HG03521 (cell line): ENCODE data around the gene OGFOD3.

Source experiments
- ATAC-seq: cut with Tn5 transposase; IDR thresholded peaks from one replicate; pipeline ENCODE4 v1.9.1; 2021; ENCODE audit warnings: mild to moderate bottlenecking, moderate library complexity; ENCODE audit not compliant: unreplicated experiment

The OGFOD3 gene

DNA sequence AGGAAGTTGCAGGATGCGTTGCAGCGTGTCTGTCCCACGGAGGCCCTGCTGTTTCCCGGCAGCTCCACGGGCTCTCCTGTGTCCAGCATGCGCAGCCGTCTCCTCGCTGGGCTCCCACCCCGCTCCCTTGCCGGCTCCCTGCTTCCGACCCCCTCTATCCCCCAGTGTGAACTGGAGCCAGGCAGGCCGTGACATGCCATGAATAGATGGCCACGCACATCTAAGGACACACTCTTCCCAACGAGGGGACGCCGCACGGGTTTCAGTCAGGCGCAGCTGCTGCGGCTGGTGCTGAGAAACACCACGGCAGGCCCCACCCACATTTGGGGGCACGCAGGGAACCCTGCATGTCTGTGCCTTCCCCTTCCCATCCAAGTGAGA is 9.5 kb downstream of the OGFOD3 start:
- no peak for ATAC-seq

DNA sequence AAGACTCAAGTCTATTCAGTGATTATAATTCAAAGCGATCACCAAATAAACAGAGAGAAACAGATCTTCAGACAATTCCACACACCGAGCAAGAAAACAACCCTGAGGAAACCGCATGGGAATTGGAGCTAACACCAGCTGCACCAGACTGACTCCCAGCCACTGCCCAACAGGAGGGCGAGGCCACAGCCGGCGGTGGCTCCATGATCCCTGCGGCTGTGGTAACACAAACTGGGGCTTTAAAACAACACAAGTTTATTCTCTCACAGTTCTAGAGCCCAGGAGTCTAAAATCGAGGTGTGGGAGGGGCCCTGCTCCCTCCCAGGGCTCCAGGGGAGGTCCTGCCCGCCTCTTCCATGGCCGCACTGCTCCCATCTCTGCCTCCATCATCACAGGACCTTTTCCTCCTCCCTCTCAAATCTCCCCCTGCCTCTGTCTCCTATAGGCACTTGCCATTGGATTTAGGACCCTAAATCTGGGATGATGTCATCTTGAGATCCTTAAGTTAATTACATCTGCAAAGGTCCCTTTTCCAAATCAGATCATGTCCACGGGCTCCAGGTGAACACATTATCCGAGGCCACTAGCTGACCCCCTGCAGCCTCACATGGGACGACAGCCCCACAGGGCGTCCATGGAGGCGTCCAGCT is 10.0 kb downstream of the OGFOD3 start:
- no peak for ATAC-seq

DNA sequence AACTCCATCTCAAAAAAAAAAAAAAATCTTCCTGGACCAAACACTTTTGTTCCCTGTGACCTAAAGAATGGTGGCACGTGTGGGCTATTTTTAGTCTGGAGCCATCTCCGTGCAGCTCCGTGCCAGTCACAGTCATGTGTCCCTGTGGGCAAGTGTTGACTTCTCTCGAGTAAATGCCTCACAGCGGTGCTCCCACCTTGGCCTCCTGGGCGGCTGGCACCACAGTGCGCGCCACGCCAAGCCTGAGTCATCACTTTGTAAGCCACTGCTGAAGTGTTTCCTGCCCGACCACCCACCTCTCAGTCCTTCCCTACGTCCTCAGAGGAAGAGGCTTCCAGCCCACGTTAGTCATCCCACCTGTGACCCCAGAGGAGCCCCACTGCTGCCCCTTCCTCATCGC is 11.1 kb downstream of the OGFOD3 start:
- no peak for ATAC-seq

DNA sequence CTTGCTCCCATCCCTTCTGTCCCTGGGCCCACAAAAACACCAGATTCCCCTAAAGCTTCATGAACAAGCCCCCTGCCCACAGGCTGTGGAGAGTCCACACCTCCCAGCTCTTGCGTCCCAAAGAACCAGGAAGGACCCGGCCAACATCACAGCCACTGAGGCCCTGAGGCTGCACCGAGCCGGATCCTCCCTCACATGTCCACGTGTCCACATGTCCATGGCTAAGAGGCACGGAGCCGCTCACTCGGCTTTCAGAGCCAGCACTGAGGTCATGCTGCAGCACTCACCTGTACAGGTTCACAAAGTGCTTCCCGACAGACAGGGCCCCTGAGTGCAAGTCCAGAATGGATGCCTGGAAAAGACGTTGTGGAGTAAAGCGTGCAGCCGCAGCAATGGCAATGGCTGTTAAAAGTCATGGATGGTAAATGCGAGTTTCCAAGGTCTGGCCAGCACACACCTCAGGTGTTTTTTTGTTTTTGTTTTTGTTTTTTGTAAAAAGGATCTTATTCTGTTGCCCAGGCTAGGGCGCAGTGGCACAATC is 12.2 kb downstream of the OGFOD3 start:
- ATAC-seq, result no peak

DNA sequence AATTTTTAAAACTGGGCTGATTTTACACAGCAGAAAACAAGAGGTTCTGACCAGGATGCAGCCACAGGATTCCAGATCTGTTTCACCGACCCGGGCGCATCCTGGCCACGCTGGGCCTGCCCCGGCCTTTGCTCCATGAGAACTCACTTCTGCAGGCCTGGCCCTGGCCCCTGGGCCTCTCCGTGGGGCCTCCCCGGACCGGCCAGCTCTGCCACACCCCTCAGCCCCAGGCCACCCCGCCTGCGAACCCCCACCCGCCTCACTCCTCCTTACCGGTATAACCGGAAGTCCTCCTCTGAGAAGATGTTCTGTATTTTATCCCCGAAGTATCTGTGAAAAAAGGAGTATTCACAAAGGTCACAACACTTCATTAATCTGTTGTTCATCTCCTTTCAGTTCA is 13.3 kb downstream of the OGFOD3 start:
- ATAC-seq, result no peak

DNA sequence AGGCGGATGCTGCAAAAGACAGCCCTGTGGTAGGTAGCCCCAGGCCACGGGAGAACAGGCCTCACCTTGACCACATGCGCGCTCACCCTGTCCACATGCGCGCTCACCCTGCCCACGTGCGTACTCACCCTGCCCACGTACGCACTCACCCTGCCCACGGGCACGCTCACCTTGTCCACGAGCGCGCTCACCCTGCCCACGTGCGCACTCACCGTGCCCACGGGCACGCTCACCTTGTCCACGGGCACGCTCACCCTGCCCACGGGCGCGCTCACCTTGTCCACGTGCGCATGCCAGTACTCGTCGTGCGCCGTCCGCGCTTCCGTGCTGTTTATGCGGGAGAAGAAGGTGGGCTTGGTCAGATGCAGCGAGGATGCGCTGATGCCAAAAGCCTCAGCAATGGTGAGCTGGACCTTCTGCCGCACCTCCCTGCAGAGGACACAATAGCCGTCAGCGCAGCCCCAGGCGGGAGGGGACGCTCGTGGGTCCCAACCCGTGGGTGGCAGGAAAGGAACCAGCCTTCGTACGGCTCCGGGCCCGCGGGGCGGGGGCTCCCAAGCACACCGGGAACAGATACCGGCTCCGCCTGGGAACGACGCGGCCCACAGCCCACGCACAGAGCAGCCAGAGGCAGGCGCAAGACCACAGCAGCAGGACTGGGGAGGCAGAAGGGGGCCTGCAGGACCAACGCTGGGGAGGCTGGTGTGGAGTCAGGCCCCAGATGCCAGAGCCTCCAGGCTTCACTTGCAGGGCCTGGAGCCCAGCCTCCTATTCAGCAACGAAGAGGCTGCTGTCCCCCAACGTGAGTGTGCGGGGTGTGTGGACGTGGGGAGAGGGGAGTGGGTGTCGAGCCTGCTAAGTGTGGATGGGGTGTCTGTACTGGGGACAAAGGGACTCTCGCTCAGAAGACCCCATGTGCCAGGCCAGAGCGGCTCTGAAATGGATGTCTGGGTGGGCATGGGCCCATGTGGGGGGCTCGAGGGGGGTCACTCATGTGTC is 14.4 kb downstream of the OGFOD3 start:
- no peak for ATAC-seq

DNA sequence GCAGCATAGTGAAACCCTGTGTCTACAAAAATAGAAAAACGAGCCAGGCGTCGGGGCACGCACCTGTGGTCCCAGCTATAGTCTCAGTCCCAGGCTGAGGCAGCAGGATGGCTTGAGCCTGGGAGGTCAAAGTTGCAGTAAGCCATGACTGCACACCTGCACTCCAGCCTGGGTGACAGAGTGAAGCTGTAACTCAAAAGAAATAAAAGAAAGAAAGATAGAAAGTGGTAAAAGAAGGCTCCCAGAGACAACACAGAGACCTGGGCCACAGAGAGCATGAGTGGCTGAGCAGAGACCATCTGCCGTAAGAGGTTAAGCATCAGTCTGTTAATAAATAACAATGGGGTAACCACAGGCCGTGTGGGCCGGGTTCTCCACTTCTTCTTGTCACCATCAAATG is 15.5 kb downstream of the OGFOD3 start:
- no peak for ATAC-seq

DNA sequence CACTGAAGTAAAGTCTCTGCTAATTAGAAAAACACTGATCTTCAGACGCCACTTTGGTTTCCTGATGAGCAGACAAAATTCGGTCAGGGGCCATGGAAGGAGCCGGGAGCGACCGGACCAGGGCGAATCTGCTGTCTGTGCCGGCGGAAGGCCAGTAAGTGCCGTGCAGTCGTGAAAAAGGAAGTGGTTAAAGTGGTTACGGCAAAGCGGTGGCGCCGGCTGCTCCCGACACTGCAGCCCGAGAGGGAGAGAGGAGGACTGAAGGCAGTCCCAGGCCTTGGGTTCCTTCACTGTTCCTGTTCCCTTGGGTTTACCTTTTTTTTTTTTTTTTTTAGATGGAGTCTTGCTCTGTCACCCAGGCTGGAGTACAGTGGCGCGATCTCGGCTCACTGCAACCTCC is 17.6 kb downstream of the OGFOD3 start:
- ATAC-seq, result no peak

DNA sequence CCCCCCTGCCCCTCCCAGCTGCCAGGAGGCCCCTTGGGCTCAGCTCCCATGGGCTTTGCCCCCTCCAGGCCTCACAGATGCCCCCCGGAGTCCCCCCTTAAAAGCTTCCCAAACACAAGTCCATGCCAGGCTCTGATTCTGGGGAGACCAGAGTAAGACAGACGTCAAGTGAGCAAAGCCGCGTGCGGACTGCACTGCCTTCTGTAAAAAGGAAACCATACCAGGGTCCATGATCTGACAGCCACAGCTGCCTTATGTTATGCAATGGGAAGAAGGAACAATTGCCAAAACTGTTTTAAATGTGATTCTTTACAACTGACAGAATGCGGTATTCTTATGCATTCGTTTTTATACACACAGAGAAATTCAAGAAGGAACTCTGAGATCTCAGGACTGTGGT is 18.2 kb downstream of the OGFOD3 start:
- no peak for ATAC-seq

DNA sequence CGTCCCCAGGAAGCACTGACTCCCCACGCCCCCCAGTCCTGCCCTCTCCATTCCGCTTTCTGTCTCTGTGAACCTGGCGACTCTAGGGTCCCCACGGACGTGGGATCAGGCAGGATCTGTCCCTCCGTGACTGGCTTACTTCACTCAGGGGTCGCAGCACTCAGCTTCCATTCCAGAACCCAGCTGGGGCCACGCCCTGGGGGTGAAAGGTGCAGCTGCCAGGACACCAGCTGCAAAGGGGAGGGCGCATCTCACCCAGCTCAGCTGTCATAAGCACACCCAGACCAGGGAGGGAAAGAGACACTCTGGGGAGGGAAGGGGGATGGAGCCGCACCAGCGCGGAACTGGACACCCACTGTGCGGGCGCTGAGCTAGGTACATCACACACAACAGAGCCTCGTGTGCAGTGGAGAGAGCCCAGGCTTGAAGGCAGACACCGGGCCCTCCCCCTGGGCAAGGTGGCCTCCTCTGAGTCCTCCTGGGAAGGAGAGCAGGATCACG is 18.7 kb downstream of the OGFOD3 start:
- ATAC-seq, result no peak

DNA sequence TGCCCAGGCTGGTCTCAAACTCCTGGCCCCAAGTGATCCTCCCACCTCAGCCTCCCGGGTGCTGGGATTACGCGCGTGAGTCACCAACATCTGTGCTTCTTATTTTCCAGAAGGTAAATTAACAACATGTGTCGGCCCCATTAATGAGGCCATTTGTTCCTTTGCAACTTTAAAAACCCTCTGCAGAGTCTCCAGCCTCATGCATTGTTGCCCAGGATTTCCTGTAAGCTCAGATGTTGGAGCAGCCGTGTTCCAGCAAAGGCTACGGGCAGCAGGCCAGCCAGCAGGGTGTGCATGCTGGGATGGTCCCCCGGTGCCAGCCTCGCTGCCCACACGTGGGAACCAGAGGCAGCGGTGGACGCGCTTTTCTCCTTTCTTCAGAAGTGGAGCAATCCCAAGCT is 19.3 kb downstream of the OGFOD3 start:
- no peak for ATAC-seq

DNA sequence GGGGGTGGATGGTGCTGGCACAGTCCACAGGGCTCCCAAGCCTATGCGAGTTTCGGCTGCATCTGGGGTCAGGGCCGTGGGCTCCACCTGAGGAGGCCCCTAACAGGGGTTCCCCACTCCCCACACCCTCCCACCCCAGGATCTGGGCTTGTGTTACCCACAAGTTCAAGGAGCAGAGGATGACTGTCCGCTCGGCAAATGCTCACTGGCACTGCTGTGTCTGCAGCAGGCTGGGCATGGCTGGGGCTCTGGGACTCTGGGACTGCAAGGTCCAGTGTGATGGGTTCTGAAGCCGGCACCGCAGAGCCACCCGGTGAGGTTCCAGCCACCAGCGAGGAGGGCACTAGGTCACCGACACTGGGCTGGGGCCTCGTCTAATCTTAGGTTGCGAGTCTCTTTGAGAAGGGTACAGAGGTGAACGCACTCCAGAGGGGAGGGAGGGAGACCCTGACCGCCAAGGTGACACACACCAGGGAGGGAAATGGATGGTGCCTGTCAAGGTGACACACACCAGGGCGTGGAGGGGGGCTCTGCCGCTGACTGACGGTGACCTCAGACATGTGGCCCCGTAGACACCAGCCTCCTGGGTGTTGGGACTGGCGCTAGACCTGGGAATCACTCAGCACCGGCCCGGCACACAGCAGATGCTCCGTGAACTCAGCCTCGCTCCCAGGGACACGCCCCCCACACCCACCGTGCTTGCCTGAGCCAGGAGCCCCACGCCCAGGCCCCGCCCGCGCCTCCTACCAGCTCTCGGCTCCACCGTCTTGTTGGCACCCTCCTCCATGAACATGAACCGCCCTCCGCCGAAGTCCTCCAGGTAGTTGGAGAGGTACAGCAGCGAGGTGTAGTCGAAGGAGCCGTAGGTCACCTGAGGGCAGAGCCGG is 20.7 kb downstream of the OGFOD3 start:
- ATAC-seq, result no peak

DNA sequence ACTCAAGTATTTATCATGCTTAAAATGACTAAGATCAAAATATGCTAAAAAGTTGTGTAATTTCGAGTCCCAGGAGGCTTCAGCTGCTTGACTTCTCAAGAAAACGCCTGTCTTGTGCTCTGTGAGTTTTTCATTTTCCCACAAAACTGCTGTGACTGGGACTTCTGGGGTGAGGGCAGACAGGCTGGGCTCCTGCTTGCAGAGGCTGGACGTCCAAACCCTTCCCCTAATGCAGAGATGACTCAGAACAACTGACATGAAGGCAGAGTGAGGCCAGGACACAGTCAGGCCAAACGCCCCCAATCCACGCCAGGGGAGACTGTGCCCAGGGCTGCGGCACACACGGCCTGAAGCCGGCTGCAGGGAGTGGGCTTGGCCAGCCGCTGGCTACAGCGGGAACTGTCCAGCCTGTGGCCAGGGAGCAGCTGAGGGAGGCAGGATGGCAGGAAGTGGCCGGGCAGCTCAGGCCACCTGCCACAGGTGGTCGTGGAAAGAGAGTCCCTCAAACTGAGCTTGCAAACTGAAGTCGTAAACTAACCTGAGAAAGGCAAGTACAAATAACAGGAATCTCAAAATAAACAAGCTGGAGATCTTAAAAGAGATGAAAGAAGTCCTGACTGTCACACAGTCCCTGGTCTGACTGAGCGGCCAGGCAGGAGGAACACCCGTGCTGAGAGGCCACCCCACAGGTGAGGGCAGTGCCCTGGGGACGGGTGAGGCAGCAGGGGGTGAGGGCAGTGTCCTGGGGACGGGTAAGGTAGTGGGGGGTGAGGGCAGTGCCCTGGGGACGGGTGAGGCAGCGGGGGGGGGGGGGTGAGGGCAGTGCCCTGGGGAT is 21.6 kb downstream of the OGFOD3 start:
- ATAC-seq, result no peak

DNA sequence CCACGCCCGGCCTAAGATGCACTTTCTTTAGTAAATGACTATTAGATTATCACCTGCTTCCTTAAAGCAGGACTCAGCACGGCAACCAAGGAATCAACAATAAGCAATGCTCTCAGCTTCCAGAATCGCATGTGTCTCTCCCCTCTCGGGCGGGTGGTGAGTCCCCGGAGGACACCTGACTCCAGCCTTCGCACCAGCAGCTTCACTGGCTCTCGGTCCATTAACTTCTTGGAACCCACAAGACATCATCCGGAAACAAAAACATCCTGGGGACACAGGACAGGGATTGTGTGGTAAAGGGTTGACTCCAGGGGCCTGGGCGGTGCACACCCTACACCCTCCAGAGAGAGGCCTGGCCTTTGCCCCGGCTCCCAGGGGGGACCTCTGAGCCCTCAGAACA is 24.1 kb downstream of the OGFOD3 start:
- no peak for ATAC-seq

DNA sequence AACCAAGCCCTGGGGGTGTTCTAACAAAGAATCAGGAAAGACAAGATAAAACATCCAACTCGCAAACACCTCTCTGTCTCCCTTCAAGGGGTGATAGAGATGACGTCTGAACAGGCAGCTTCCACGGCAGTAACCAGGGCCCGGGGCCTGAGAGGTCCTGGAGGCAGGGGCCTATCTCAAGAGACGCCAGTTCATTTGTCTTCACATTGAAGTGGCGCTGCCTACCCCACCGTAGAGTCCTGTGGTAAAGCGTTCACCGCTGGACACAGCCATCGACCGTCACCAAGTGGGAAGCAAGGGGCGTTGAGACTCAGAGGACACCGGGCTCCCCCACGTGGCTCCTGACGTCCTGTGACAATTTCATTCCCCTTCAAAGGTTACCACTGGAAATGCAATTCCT is 25.4 kb downstream of the OGFOD3 start:
- no peak for ATAC-seq

DNA sequence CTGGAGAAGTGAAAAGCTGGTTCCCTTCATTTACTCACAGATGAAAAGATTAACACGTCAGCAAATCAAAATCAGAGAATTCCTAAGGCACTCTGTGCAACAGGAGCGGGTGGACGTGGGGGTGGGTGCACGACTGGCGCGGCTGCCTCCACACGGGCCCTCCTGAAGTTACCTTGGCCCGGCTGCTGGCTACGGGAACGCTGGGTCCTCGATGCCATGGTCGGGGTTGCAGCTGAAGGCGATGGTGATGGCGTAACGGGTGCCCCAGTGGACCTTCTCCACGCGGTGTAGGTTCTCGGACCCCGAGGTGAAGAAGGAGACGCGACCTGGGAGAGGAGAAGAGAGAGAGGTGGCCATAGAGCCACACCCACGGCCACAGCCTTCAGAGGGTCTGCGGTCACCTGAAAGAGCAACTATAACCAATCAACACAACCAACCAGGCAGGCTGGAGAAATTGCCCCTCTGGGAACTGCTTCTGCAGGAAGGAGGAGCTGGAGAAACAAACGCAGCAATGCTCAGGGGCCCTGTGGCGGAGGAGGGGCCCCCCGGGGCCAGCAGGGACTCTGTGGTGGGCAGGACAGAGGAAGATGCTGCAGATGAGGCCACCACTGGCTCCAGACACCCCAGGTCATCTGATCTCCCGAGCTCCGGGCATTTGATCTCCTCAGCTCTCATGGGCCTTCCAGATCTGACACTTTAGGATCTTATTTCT is 26.0 kb downstream of the OGFOD3 start:
- no peak for ATAC-seq

DNA sequence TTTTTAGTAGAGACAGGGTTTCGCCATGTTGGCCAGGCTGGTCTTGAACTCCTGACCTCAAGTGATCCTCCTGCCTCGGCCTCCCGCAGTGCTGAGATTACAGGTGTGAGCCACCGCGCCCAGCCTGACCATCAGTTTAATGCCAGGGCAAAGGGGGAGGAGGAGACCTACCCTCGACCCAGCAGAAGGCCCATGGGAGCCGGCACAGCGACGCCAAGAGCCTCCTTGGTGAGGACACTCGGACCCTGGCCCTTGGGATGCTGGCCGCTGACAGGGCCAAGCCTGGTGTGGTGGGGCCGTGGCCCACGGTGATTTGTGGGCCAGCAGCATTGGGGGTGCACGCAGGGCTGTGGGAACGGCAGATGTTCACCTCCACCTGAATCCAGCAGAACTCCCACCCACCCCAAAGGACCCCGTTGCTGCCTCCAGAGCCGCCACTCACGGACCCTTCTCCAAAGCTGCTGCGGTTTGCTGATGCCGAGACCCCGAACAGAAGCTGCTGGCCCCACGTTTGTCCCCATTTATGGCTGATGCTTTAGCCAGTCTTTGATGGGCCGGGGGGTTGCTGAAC is 26.8 kb downstream of the OGFOD3 start:
- no peak for ATAC-seq

DNA sequence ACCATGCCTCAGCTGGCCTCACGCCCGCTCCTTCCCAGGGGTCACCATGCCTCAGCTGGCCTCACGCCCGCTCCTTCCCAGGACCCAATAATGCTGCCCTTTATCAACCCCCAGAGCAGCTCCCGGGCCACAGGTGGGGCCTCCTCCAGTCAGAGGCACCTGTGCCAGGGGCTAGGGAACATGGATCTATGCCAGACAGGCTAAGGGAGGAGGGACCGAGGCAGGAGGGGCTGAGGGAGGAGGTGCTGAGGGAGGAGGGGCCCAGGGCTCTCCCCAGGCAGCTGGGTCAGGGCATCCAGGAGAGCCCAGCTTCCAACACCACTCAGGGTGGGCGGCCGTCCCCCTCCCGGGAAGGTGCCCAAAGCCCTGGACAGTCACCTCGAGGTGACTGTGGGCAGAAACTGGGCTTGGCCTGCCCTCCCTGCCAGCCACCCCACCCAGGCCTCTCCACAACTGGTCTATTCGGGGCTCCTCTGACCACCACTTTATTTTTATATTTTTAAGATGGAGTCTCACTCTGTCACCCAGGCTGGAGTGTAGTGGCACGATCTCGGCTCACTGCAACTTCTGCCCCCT is 27.4 kb downstream of the OGFOD3 start:
- ATAC-seq, result no peak
